AG04450 (cell line): ENCODE measurements around the gene POFUT2. TPM values are rescaled to one million over a fixed set of nuclear protein-coding genes. Genes with fewer than 3 reads are reported as not detected.

Source experiments
- CTCF ChIA-PET: fragments of 300-600, 350-600 bp; formaldehyde crosslinking; extraction: SDS; loops from one replicate; lab custom pipeline; 2022; ENCODE audit warnings: antibody characterized with exemption, inconsistent platforms; lab: Charles Lee
- POLR2A ChIA-PET: fragments of 350-600 bp; formaldehyde crosslinking; extraction: SDS; loops from one replicate; lab custom pipeline; 2021; ENCODE audit warnings: antibody characterized with exemption, inconsistent platforms; lab: Yijun Ruan, JAX
- DNase-seq: peaks from one replicate; pipeline ENCODE4 v3.0.0-alpha.2; 2011; ENCODE audit warnings: low read depth, low spot score
- H3K27ac ChIP-seq: one replicate; pipeline ENCODE4 v1.5.1; 2012; ENCODE audit warnings: low read depth, low read length, control low read depth
- H3K27me3 ChIP-seq: one replicate; pipeline ENCODE4 v1.6.0; 2012; ENCODE audit warnings: low read length; ENCODE audit not compliant: control insufficient read depth, insufficient read depth
- H3K4me3 ChIP-seq: 2 replicates; pipeline ENCODE4 v1.5.1; 2011; ENCODE audit warnings: mild to moderate bottlenecking, low read depth, low read length, control low read depth
- H3K9me3 ChIP-seq: 2 replicates; pipeline ENCODE4 v1.5.1; 2012; ENCODE audit warnings: low read length; ENCODE audit not compliant: control insufficient read depth, insufficient read depth
- polyA plus RNA-seq: library from polyadenylated mRNA; depleted of rRNA; stranded (reverse); fragments of >200 nt; gene quantifications from 2 replicates; pipeline ENCODE4 v1.2.3, GENCODE V29; 2011
- TF ChIP-seq, protein P1 (sequence below): IDR thresholded peaks from 2 replicates; pipeline ENCODE4 v1.5.1; 2011; ENCODE audit warnings: low read depth, low read length, control low read depth, inconsistent platforms

Gene POFUT2
- polyA plus RNA-seq, 1 experiment, result 35.5 TPM

DNA sequence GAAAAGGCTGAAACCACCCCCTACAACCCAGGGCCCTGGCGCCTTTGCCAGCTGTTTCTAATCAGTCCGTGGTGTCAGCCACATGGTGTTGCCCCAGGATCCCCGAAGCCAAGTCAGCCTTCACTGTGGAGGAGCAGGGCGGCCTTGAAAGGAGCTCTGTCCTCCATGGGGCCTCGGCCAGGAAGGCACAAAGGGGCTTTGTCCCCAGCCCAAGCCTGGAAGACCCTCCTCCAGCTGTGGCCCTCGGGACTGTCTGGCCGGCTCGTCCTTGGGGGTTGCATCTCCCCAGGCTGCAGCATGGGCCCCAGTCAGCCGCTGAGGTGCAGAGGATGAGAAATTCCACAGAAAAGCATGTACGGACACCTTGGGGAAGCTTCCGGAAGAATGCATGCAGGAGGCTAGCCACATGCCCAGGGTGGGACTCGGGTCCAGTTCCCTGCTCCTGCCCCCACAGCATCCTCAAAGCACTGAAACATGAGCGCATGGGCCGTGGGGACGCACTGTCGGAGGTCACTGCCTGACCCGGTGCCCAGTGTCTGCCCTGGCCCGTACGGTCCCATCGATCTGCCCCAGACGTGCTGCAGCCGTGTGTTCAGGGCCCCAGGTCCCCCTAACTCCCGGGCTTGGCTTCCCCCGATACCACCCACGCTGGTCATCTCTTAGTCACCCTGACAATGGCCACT is 38.6 kb upstream of the POFUT2 start:
- Histone ChIP-seq H3K27me3 (no peaks in the 10 kb centered on the region), H3K27ac (no peak overlapping the region), H3K4me3 (no peak overlapping the region), H3K9me3 (no peaks in the 10 kb centered on the region; the same call in 1 of the 2 replicates)
- TF ChIP-seq, protein P1, sequence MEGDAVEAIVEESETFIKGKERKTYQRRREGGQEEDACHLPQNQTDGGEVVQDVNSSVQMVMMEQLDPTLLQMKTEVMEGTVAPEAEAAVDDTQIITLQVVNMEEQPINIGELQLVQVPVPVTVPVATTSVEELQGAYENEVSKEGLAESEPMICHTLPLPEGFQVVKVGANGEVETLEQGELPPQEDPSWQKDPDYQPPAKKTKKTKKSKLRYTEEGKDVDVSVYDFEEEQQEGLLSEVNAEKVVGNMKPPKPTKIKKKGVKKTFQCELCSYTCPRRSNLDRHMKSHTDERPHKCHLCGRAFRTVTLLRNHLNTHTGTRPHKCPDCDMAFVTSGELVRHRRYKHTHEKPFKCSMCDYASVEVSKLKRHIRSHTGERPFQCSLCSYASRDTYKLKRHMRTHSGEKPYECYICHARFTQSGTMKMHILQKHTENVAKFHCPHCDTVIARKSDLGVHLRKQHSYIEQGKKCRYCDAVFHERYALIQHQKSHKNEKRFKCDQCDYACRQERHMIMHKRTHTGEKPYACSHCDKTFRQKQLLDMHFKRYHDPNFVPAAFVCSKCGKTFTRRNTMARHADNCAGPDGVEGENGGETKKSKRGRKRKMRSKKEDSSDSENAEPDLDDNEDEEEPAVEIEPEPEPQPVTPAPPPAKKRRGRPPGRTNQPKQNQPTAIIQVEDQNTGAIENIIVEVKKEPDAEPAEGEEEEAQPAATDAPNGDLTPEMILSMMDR, result no peak
- DNase-seq, result no peak
- ChIA-PET POLR2A (no interaction called here), CTCF (interaction anchor here (1.0 kb wide), 1 partner anchor 17 kb away, joined by 3 read pairs; no protein-coding TSS in a partner anchor)

DNA sequence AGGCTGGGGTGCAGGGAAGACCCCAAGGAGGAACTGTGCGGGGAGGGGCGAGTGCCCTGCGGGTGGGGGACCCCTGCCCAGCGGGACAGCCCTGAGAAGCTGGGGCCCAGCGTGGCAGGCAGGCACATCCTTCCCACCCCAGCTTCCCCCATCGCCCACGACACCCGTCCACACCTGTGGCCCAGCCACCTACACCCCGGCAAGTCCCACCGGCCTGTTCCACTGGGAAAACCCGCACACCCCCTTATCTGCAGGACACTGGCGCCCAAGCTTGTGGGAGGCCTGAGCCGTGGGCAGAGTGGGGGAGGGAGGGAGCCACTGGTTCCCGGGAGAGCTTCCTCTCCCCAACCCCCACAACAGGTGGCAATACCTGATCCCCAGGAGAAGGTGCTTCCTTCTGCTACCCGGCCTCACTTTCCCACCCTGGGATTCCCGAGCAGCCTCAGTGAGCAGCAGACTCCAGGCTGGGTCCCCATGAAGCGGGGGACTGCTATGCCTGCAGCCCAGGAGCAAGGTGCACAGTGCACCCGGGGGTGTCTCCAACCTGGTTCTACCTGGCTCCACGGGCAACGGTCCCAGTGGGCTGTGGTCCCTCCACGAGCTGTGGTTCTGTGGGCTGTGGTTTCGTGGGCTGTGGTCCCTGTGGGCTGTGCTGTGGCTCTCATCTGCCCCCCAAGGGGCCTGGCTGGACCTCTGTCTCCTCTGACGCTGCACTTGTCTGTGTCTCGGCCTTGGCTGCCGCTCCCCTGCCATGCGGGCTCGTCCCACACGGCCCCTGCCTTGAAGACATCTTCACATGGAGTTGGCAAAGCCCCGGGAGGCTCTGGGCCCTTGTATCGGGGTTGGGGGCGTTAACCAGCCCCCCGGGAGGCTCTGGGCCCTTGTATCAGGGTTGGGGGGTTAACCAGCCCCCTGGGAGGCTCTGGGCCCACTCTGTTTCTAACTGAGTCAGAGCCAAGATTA is 37.8 kb upstream of the POFUT2 start:
- Histone ChIP-seq H3K9me3 (no peaks in the 10 kb centered on the region; the same call in 1 of the 2 replicates), H3K4me3 (no peak overlapping the region), H3K27me3 (no peaks in the 10 kb centered on the region), H3K27ac (no peak overlapping the region)
- no peak for DNase-seq
- ChIA-PET CTCF (interaction anchor here (1.0 kb wide), 1 partner anchor 16 kb away, joined by 3 read pairs; no protein-coding TSS in a partner anchor), POLR2A (no interaction called here)
- TF ChIP-seq, protein P1, result no peak

DNA sequence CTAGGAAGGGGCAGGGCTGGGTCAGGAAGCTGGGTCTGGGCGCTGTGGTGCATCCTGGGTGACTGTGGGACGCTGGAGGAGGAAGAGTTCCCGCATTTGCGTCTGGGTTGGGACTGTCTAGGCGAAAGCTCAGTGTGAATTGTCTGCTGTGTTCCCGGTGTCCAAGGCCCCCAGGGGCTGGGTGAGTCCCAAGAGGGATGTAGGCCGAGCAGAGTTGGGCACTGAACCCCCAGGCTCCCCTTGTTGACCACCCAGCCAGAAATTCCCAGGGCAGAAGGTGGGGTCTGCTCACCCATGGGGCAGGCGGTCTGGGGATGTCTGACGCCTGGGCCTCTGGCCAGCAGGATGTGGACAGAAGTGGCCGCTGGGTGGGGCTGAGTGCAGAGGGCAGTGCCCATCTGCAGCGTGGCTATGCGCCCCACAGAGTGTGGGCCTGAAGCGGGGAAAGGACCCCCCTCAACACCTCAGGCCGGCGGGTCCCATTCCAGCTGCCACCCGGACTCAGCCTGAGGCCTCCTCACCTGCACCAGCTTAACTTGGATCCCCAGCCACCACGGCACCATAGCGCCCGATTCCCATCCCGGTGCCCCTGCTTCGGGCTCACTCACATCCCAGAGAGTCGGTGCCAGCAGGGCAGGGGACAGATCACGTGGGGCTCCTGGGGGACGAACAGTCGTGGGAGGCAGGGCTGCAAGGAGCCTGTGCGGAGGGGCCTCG is 37.0 kb upstream of the POFUT2 start:
- TF ChIP-seq, protein P1, result no peak
- Histone ChIP-seq H3K27ac (no peak overlapping the region), H3K9me3 (peaks cover under 1% of the 10 kb centered on the region; the same call in 1 of the 2 replicates), H3K27me3 (no peaks in the 10 kb centered on the region), H3K4me3 (no peak overlapping the region)
- DNase-seq, result no peak
- ChIA-PET CTCF (interaction anchor here (1.6 kb wide), 1 partner anchor 16 kb away, joined by 5 read pairs; no protein-coding TSS in a partner anchor), POLR2A (interaction anchor here (0.6 kb wide), 1 partner anchor 516 kb away, joined by 7 read pairs; no protein-coding TSS in a partner anchor)

DNA sequence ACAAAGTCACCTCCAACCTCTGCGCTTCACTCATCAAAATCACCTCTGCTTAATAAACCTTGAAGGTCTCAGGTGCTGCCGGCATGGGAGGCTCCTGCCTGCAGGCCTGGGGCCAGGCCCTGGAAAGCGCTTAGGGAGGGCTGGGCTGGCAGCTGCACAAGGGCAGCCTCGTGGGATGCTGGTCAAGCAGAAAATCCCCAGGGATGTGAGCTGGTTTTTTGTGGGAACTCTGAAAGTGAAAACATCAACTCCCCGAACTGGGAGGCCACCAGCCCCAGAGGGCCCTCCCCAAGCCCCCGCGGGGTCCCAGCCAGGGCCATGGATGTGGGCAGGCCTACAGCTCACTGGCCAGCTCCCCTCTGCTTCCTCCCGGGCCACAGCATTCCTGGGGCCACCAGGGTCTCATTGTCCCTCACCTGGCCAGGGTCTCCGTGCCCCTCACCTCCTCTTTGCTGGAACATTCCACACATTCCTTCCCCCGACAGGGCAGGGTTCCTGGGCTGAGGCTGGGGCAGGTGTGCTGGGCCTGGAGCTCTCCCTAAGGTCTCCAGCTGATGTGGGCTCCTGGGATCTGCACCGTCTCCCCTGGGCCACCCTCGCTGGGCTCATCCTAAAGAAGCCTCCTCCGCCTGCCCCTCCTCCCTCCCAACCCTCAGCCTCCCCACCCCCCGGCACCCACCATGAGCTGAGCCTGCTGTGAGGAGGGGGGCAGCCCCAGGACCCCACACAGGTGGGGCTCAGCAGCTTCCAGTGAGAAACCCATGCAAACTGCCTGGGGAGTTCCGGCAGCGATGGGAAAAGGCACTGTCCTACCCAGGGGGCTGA is 36.0 kb upstream of the POFUT2 start:
- H3K4me3 ChIP-seq, result no peak overlapping the region
- H3K9me3 ChIP-seq, result peaks cover 3% of the 10 kb centered on the region; the same call in 1 of the 2 replicates
- no peak overlapping the region for H3K27ac ChIP-seq
- no peak for DNase-seq
- CTCF ChIA-PET, result interaction anchor here (1.6 kb wide), 1 partner anchor 15 kb away, joined by 5 read pairs; no protein-coding TSS in a partner anchor
- POLR2A ChIA-PET, result no interaction called here
- TF ChIP-seq, protein P1, result no peak
- no peaks in the 10 kb centered on the region for H3K27me3 ChIP-seq
